HG03060 (cell line): Measurements from ENCODE around the gene PRKG1.

ENCODE experiments used
- ATAC-seq: cut with Tn5 transposase; IDR thresholded peaks from one replicate; pipeline ENCODE4 v1.9.1; 2021; ENCODE audit warnings: low read depth, moderate number of reproducible peaks; ENCODE audit not compliant: unreplicated experiment

Gene PRKG1

GRCh38 chr10:52250510-52250909 is 1176.2 kb downstream of the PRKG1 start:
- no peak for ATAC-seq

GRCh38 chr10:52252307-52252706 is 1178.0 kb downstream of the PRKG1 start:
- no peak for ATAC-seq

- ATAC-seq = peak; percentile 98
Measured at GRCh38 chr10:52256832-52257691, 1182.8 kb downstream of the PRKG1 start.

GRCh38 chr10:52257692-52258075 is 1183.4 kb downstream of the PRKG1 start:
- peak; percentile 77 for ATAC-seq

GRCh38 chr10:52258799-52259425 is 1184.6 kb downstream of the PRKG1 start:
- no peak for ATAC-seq

GRCh38 chr10:52259426-52259812 is 1185.1 kb downstream of the PRKG1 start:
- no peak for ATAC-seq

GRCh38 chr10:52261362-52261761 is 1187.1 kb downstream of the PRKG1 start:
- no peak for ATAC-seq

GRCh38 chr10:52265131-52265926 is 1191.0 kb downstream of the PRKG1 start:
- no peak for ATAC-seq

- ATAC-seq = no peak
Measured at GRCh38 chr10:52266858-52267257, 1192.6 kb downstream of the PRKG1 start.

- no peak for ATAC-seq
Measured at GRCh38 chr10:52268790-52269189, 1194.5 kb downstream of the PRKG1 start.

- no peak for ATAC-seq
Measured at GRCh38 chr10:52269233-52269632, 1194.9 kb downstream of the PRKG1 start.

GRCh38 chr10:52276163-52276562 is 1201.9 kb downstream of the PRKG1 start:
- ATAC-seq = no peak

GRCh38 chr10:52276986-52277385 is 1202.7 kb downstream of the PRKG1 start:
- ATAC-seq = no peak

GRCh38 chr10:52279546-52279945 is 1205.3 kb downstream of the PRKG1 start:
- ATAC-seq = no peak

GRCh38 chr10:52280051-52280450 is 1205.8 kb downstream of the PRKG1 start:
- ATAC-seq = no peak

GRCh38 chr10:52283174-52283573 is 1208.9 kb downstream of the PRKG1 start:
- no peak for ATAC-seq

- peak; percentile 66 for ATAC-seq
Measured at GRCh38 chr10:52284416-52285013, 1210.2 kb downstream of the PRKG1 start.

- ATAC-seq = no peak
Measured at GRCh38 chr10:52287866-52288265, 1213.6 kb downstream of the PRKG1 start.

GRCh38 chr10:52297747-52298146 is 1223.5 kb downstream of the PRKG1 start:
- ATAC-seq = no peak

- no peak for ATAC-seq
Measured at GRCh38 chr10:52300599-52301277, 1226.5 kb downstream of the PRKG1 start.
